Glutamatergic neuron (in vitro differentiated cells): ENCODE data around the gene GPR78. TPM values are rescaled to one million over a fixed set of nuclear protein-coding genes. Genes with fewer than 3 reads are reported as not detected.
A peak's percentile ranks its signal among the peaks of the same experiment; 100 is the strongest.

Source experiments
- DNase-seq: peaks from one replicate; pipeline ENCODE4 v3.0.0; 2022
- H3K27ac Mint-ChIP-seq: one replicate; pipeline ENCODE4 v1.8.0; 2020; ENCODE audit warnings: mild to moderate bottlenecking, mixed read lengths, inconsistent platforms; ENCODE audit not compliant: unreplicated experiment
- H3K27me3 Mint-ChIP-seq: one replicate; pipeline ENCODE4 v1.8.0; 2020; ENCODE audit warnings: mild to moderate bottlenecking, moderate library complexity, mixed read lengths, inconsistent platforms; ENCODE audit not compliant: unreplicated experiment
- H3K36me3 Mint-ChIP-seq: one replicate; pipeline ENCODE4 v1.8.0; 2020; ENCODE audit warnings: mild to moderate bottlenecking, mixed read lengths, inconsistent platforms; ENCODE audit not compliant: unreplicated experiment
- H3K4me1 Mint-ChIP-seq: one replicate; pipeline ENCODE4 v1.8.0; 2020; ENCODE audit warnings: mild to moderate bottlenecking, low read depth, mixed read lengths, inconsistent platforms; ENCODE audit not compliant: unreplicated experiment
- H3K4me3 Mint-ChIP-seq: one replicate; pipeline ENCODE4 v1.8.0; 2020; ENCODE audit warnings: mild to moderate bottlenecking, mixed read lengths, inconsistent platforms; ENCODE audit not compliant: unreplicated experiment
- H3K9me3 Mint-ChIP-seq: one replicate; pipeline ENCODE4 v1.8.0; 2020; ENCODE audit warnings: mild to moderate bottlenecking, moderate library complexity, mixed read lengths, inconsistent platforms; ENCODE audit not compliant: unreplicated experiment
- total RNA-seq: library from RNA; stranded (reverse); fragmentation: NEBNext Ultra II Directional; extraction: Animal tissue kit (Norgen Biotek cat#: 25700); gene quantifications from one replicate; pipeline ENCODE4 v1.2.1, GENCODE V29; 2021; ENCODE audit not compliant: unreplicated experiment
- TF ChIP-seq, protein P1 (sequence below): fragments of 200-600 bp; sonication (generic); IDR thresholded peaks from one replicate; pipeline ENCODE4 v1.5.0; 2021; ENCODE audit not compliant: partially characterized antibody, unreplicated experiment

The GPR78 gene
- total RNA-seq, 1 donor from 2014 or later = 0.17 TPM

DNA sequence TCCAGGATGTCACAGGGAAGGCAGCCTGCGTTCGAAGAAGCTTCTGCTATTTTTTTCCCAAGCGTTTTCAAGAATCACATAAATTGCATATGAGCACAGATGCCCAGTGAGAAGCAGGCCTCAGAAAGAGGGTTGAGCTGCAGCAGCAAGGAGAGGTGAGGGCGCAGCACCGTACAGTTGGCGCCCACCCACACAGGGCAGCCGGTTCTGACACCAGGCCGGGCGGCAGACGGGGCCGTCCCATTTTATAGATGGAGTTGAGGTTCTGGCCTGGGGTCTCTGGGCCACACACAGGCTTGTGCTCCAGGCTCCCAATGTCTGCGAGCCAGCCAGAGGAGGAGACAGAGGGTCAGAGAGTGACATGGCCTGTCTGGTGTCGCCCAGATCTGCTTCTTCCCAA, 35.2 kb downstream of the GPR78 start:
- Mint-ChIP-seq H3K9me3 (peaks cover 1% of the 10 kb centered on the region), H3K27me3 (peaks cover 1% of the 10 kb centered on the region), H3K4me1 (no peaks in the 10 kb centered on the region), H3K4me3 (no peak overlapping the region), H3K36me3 (no peaks in the 10 kb centered on the region), H3K27ac (no peak overlapping the region)
- TF ChIP-seq, protein P1, sequence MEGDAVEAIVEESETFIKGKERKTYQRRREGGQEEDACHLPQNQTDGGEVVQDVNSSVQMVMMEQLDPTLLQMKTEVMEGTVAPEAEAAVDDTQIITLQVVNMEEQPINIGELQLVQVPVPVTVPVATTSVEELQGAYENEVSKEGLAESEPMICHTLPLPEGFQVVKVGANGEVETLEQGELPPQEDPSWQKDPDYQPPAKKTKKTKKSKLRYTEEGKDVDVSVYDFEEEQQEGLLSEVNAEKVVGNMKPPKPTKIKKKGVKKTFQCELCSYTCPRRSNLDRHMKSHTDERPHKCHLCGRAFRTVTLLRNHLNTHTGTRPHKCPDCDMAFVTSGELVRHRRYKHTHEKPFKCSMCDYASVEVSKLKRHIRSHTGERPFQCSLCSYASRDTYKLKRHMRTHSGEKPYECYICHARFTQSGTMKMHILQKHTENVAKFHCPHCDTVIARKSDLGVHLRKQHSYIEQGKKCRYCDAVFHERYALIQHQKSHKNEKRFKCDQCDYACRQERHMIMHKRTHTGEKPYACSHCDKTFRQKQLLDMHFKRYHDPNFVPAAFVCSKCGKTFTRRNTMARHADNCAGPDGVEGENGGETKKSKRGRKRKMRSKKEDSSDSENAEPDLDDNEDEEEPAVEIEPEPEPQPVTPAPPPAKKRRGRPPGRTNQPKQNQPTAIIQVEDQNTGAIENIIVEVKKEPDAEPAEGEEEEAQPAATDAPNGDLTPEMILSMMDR = no peak
- no peak for DNase-seq

DNA sequence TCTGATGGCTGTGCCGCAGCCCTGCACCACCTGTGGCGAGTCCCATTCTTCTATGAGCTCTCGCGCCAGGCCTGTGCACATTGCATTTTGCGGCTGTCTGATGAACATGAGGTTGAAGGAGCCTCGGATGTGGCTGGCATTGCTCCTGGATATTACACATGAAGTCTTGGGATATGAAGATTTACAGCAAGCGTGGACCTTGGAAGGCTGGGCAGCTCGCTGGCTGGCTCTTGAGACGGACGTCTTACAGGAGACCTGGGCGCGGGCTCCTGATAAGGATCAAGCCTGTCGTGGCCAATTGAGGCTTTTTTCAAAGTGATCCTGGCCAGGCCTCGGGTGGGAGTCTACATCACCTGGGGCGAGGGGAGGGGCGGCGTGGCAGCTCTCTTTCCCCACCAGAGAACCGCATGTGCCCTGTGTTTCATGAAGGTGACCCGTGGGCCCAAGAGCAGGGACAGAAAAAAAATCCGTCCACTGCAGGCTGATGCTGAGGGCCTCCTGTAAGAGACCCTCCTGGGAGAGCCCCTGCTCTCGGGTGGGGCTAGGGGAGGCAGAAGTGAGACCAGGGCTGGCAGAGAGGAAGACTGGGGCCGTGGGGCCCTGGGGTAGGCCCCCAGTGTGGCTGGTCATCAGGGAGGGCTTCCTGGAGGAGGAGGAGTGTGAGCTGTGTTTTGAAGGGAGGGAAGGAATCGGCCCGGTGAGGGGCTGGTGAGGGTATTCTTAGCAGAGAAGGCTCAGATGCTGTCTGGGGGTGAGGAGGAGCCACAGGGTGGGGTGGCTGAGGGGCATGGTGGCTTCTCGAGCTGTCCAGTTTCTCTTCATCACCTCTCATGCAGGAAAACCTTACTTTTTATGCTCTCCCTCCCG, 36.0 kb downstream of the GPR78 start:
- TF ChIP-seq, protein P1 = no peak
- Mint-ChIP-seq H3K4me3 (no peak overlapping the region), H3K9me3 (peaks cover 1% of the 10 kb centered on the region), H3K4me1 (no peaks in the 10 kb centered on the region), H3K27ac (no peak overlapping the region), H3K36me3 (no peaks in the 10 kb centered on the region), H3K27me3 (peaks cover 1% of the 10 kb centered on the region)
- peak; percentile 9 for DNase-seq

DNA sequence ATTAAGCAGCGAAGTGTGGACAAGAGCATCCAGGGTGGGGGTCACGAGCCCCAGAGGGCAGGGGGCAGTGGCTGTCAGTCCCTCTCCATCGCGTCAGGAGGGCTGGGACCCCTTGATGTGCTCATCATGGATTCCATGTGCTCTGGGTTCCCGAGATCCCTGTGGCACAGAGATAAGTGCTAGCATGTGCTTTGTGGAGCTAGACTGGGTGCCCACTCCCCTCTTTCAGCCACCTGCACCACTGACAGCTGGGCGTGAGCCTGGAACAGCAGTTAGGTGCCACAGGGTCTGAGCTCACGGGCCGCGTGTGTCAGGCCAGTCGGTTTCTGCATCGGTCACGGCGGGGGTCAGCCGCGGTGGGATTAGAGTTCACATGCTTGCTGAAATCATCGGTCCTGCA, 36.6 kb downstream of the GPR78 start:
- TF ChIP-seq, protein P1 = no peak
- H3K27me3 Mint-ChIP-seq = peaks cover 1% of the 10 kb centered on the region
- peaks cover 1% of the 10 kb centered on the region for H3K9me3 Mint-ChIP-seq

DNA sequence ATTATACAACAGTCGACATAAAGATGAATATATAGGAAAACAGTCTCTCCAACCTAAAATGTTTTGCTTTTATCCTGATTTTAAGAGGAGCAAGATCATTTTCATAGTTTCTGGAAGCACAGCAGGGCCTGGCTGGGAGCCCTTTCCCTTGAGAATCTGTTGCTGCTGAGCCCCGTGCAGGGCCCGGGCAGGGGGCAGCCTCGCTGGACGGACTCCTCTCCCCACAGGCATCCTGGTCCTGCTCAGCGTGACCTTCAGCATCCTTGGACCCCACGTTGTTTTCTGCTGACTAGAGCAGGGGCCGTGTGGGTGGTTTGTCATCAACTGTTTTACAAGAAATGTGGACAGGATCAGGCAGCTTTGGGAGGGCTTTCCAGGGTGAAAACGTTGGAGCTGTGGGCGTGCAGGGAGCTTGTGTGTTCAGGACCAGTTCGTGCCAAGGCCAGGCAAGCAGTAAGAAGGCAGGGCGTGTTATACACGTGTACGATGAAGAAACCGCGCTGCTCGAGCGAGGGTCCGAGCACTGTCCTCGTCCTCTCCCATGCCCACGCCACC, 37.4 kb downstream of the GPR78 start:
- Mint-ChIP-seq H3K27ac (no peak overlapping the region), H3K4me3 (no peak overlapping the region)

More for the DNA sequence above, 36.6 kb downstream of the GPR78 start:
- Mint-ChIP-seq H3K4me3 (no peak overlapping the region), H3K27ac (no peak overlapping the region), H3K36me3 (no peaks in the 10 kb centered on the region), H3K4me1 (no peaks in the 10 kb centered on the region)
- no peak for DNase-seq

More for the DNA sequence above, 37.4 kb downstream of the GPR78 start:
- no peaks in the 10 kb centered on the region for H3K4me1 Mint-ChIP-seq
- TF ChIP-seq, protein P1 = no peak
- peaks cover 1% of the 10 kb centered on the region for H3K9me3 Mint-ChIP-seq
- H3K36me3 Mint-ChIP-seq = no peaks in the 10 kb centered on the region
- DNase-seq = no peak
- peaks cover 1% of the 10 kb centered on the region for H3K27me3 Mint-ChIP-seq
